Panc1 (cell line): ENCODE measurements around the gene MYO1E. TPM values are rescaled to one million over a fixed set of nuclear protein-coding genes. Genes with fewer than 3 reads are reported as not detected.

Source experiments
- ATAC-seq: fragments of 200-7000 bp; cut with Tn5 transposase; 2 replicates; pipeline ENCODE4 v1.9.1; 2020; ENCODE audit warnings: mild to moderate bottlenecking, moderate library complexity
- BruUV-seq: library from RNA; stranded (reverse); fragments of 400-500 nt; replicated peaks from 2 replicates; lab custom pipeline; 2021; lab: Mats Ljungman, UMichigan
- CTCF ChIA-PET: fragments of 300-600 bp; sonication (Branson Sonifier 250); formaldehyde crosslinking; loops from one replicate; lab custom pipeline; 2022; ENCODE audit warnings: antibody characterized with exemption; lab: Charles Lee
- POLR2A ChIA-PET: fragments of 300-600 bp; sonication (Branson Sonifier 250); formaldehyde crosslinking; loops from one replicate; lab custom pipeline; 2022; ENCODE audit warnings: antibody characterized with exemption; lab: Charles Lee
- DNase-seq: peaks from one replicate; pipeline ENCODE4 v3.0.0-alpha.2; 2010; ENCODE audit warnings: low read depth, low spot score
- H3K27ac ChIP-seq: 2 replicates; pipeline ENCODE4 v1.5.1; 2011; ENCODE audit warnings: mild to moderate bottlenecking, low read length, inconsistent platforms
- H3K27me3 ChIP-seq: fragments of 200-500 bp; sonication (Bioruptor generic); 2 replicates; pipeline ENCODE4 v1.6.0; 2014; ENCODE audit warnings: low read length, inconsistent platforms; ENCODE audit not compliant: control insufficient read depth, insufficient read depth
- H3K36me3 ChIP-seq: fragments of 200-500 bp; sonication (Bioruptor generic); 2 replicates; pipeline ENCODE4 v1.5.1; 2014; ENCODE audit warnings: inconsistent platforms, mild to moderate bottlenecking, low read length, moderate library complexity; ENCODE audit not compliant: control insufficient read depth, insufficient read depth
- H3K4me1 ChIP-seq: 2 replicates; pipeline ENCODE4 v1.5.1; 2011; ENCODE audit warnings: inconsistent platforms, mild to moderate bottlenecking, low read length, moderate library complexity; ENCODE audit not compliant: control insufficient read depth, insufficient read depth
- H3K4me3 ChIP-seq, 2 experiments: 2 replicates each; pipeline ENCODE4 v1.5.1; 2011 to 2012; ENCODE audit warnings: low read depth in 2 of 2, low read length in 2 of 2, mild to moderate bottlenecking in 2 of 2, inconsistent platforms in 1 of 2, moderate library complexity in 1 of 2
- H3K9me3 ChIP-seq: fragments of 200-500 bp; sonication (Bioruptor generic); 2 replicates; pipeline ENCODE4 v1.5.1; 2014; ENCODE audit warnings: low read depth, mild to moderate bottlenecking, inconsistent platforms, low read length, moderate library complexity; ENCODE audit not compliant: control insufficient read depth, insufficient read depth
- POLR2AphosphoS5 ChIP-seq: IDR thresholded peaks from 2 replicates; pipeline ENCODE4 v1.6.1; 2012; ENCODE audit warnings: mild to moderate bottlenecking, low read depth, low read length, moderate library complexity
- REST ChIP-seq, 2 experiments: IDR thresholded peaks; 2 replicates each; pipeline ENCODE4 v1.6.1; 2011 to 2012; ENCODE audit warnings: low read depth in 2 of 2, control low read depth in 1 of 2, low read length in 1 of 2, mild to moderate bottlenecking in 1 of 2, moderate library complexity in 1 of 2; ENCODE audit not compliant: insufficient read depth in 1 of 2
- SIN3A ChIP-seq: IDR thresholded peaks from 2 replicates; pipeline ENCODE4 v1.6.1; 2012; ENCODE audit warnings: low read depth, mild to moderate bottlenecking, low read length, moderate library complexity, borderline replicate concordance; ENCODE audit not compliant: insufficient read depth
- TCF7L2 ChIP-seq: IDR thresholded peaks from 2 replicates; pipeline ENCODE4 v1.6.1; 2011; ENCODE audit warnings: mild to moderate bottlenecking, low read depth, low read length, inconsistent platforms
- in situ Hi-C: cut with HindIII; loops from 2 replicates; pipeline ENCODE4 v1.10.0; 2016; ENCODE audit warnings: low sequenced_read_pairs, low pct_unique_long_range_greater_than_20kb
- intact Hi-C: fragments of 100-400 bp; cut with micrococcal nuclease; formaldehyde crosslinking; loops from one replicate; pipeline ENCODE4 v1.10.0; 2022; ENCODE audit not compliant: unreplicated experiment
- total RNA-seq: library from RNA; stranded (reverse); gene quantifications from one replicate; pipeline ENCODE4 v1.2.1, GENCODE V29; 2021; ENCODE audit not compliant: unreplicated experiment
- TF ChIP-seq, protein P1 (sequence below): fragments of 450-650 bp; IDR thresholded peaks from 2 replicates; pipeline ENCODE4 v1.5.1; 2017; ENCODE audit warnings: mild to moderate bottlenecking

The MYO1E gene
- total RNA-seq, 1 experiment from 2014 or later: 161 TPM

DNA sequence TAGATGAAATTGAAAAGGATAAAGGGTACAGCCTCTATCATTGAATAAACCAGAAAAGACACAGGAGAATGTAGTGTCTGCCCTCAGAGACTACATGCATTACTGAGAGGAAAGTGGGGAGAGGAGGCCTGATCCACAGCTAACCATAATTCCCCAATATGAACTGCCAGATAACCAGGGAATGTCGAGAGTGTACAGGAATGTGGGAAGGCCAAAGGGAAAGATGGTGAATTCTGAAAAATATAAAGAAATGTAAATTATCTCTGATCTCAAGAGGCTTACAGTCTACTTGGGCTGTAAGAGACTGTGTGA is 22.3 kb downstream of the MYO1E start:
- POLR2A ChIA-PET: no interaction called here
- CTCF ChIA-PET: interaction anchor here (0.5 kb wide), 1 partner anchor 251 kb away, joined by 9 read pairs; no protein-coding TSS in a partner anchor

DNA sequence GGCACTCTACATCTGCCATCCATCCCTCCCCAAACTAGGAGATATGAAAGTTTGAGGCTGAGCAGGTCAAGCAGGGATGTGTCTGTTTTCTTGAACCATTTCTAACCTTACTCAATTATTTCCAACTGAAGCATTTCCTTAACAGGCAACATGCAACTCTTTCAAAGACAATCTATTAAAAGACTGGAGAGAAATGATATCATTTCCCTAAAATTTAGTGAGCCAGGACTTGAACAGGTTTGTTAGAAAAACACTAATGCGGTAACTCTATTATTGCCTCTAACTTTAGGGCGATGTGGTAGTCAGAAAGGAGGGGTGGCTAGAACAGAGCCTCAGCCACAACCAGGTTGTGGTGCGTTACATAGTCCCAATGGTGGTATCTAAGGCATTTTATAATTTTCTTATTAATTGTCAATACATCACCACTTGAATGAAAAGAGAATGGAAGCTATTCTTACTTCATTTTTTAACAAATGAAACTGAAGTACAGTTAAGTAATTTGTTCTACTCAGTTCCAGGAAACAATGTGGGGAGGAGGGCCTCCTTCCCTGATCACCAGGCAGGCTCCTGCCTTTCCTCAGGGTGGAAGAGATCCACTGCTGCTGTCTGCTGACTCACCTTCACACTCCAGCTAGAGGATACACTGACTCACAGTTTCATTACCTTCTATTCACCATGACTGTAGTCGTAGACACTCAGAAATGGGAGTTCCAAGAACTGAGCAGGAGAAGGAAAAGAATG is 22.8 kb downstream of the MYO1E start:
- Histone ChIP-seq H3K4me3 (no peak overlapping the region), H3K36me3 (no peaks in the 10 kb centered on the region), H3K27ac (peak overlapping the region; percentile 83), H3K9me3 (no peaks in the 10 kb centered on the region), H3K27me3 (no peaks in the 10 kb centered on the region), H3K4me1 (peaks cover 43% of the 10 kb centered on the region)
- POLR2A ChIA-PET: interaction anchor here (0.5 kb wide), 1 partner anchor 49 kb away, joined by 9 read pairs; no protein-coding TSS in a partner anchor
- ATAC-seq (peak; percentile 98), DNase-seq (peak; percentile 82)
- in situ Hi-C loops: no loop called here
- intact Hi-C loops: no loop called here
- no TSS peak for BruUV-seq
- CTCF ChIA-PET: interaction anchor here (0.5 kb wide), 1 partner anchor 251 kb away, joined by 9 read pairs; no protein-coding TSS in a partner anchor
- TF ChIP-seq POLR2AphosphoS5 (no peak), SIN3A (no peak), REST (IDR thresholded peaks at IDR 0.05; ENCODE audit: insufficient read depth in 1 of 2, low read depth in 2 of 2, low read length in 1 of 2) (no peak), TCF7L2 (no peak)
- TF ChIP-seq, protein P1, sequence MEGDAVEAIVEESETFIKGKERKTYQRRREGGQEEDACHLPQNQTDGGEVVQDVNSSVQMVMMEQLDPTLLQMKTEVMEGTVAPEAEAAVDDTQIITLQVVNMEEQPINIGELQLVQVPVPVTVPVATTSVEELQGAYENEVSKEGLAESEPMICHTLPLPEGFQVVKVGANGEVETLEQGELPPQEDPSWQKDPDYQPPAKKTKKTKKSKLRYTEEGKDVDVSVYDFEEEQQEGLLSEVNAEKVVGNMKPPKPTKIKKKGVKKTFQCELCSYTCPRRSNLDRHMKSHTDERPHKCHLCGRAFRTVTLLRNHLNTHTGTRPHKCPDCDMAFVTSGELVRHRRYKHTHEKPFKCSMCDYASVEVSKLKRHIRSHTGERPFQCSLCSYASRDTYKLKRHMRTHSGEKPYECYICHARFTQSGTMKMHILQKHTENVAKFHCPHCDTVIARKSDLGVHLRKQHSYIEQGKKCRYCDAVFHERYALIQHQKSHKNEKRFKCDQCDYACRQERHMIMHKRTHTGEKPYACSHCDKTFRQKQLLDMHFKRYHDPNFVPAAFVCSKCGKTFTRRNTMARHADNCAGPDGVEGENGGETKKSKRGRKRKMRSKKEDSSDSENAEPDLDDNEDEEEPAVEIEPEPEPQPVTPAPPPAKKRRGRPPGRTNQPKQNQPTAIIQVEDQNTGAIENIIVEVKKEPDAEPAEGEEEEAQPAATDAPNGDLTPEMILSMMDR: no peak

More for the DNA sequence above, 22.3 kb downstream of the MYO1E start:
- H3K36me3 ChIP-seq: no peaks in the 10 kb centered on the region
- peak; percentile 66 for ATAC-seq
- peaks cover 44% of the 10 kb centered on the region for H3K4me1 ChIP-seq
- peak overlapping the region; percentile 83 for H3K27ac ChIP-seq
- in situ Hi-C loops (no loop called here), intact Hi-C loops (no loop called here)
- TF ChIP-seq REST (IDR thresholded peaks at IDR 0.05; ENCODE audit: insufficient read depth in 1 of 2, low read depth in 2 of 2, low read length in 1 of 2): no peak
- TF ChIP-seq, protein P1: no peak
- TF ChIP-seq TCF7L2: no peak
- TF ChIP-seq SIN3A: no peak
- no peak for TF ChIP-seq POLR2AphosphoS5
- H3K4me3 ChIP-seq: no peak overlapping the region
- DNase-seq: no peak
- no TSS peak for BruUV-seq
- no peaks in the 10 kb centered on the region for H3K9me3 ChIP-seq
- H3K27me3 ChIP-seq: no peaks in the 10 kb centered on the region
